ENCODE data around the gene POLDIP3. TPM values are rescaled to one million over a fixed set of nuclear protein-coding genes. Genes with fewer than 3 reads are reported as not detected.
A peak's percentile ranks its signal among the peaks of the same experiment; 100 is the strongest.

Gene POLDIP3
- total and polyA plus RNA-seq, 2 donors (not counting 3 experiments of a cell fraction or from before 2014, with no cell fraction given) = 29.3 to 60.4 TPM

- no peak overlapping the region for H3K27ac ChIP-seq (ENCODE audit: insufficient read depth, low read depth, low read length)
- H2AFZ ChIP-seq (ENCODE audit: low read depth, low read length) = no peak overlapping the region
- H3K9me1 ChIP-seq (replicated peaks; ENCODE audit: control insufficient read depth, extremely low read depth, insufficient read depth, low read length) = no peaks in the 10 kb centered on the region
- peaks cover 8% of the 10 kb centered on the region for H3K79me2 ChIP-seq (ENCODE audit: control insufficient read depth, insufficient read depth, low read length)
- no peak overlapping the region for H3K4me2 ChIP-seq (ENCODE audit: insufficient read depth, low read length)
- H3K9ac ChIP-seq (replicated peaks; ENCODE audit: extremely low read depth, insufficient read depth, low read length) = no peak overlapping the region
- ChIA-PET POLR2A (no interaction called here), CTCF (interaction anchor here (2.3 kb wide), 1 partner anchor 11 kb away, joined by 14 read pairs; no protein-coding TSS in a partner anchor)
- FAIRE-seq = no peak
- intact Hi-C loops (cut with micrococcal nuclease) (no loop called here), dilution Hi-C loops (cut with MboI; ENCODE audit: extremely low pct_ligation_motif_present, low sequenced_read_pairs) (no loop called here)
- peaks cover 12% of the 10 kb centered on the region for H3K4me1 ChIP-seq (ENCODE audit: control insufficient read depth, extremely low read depth, insufficient read depth, low read length)
- TF ChIP-seq, protein P1, sequence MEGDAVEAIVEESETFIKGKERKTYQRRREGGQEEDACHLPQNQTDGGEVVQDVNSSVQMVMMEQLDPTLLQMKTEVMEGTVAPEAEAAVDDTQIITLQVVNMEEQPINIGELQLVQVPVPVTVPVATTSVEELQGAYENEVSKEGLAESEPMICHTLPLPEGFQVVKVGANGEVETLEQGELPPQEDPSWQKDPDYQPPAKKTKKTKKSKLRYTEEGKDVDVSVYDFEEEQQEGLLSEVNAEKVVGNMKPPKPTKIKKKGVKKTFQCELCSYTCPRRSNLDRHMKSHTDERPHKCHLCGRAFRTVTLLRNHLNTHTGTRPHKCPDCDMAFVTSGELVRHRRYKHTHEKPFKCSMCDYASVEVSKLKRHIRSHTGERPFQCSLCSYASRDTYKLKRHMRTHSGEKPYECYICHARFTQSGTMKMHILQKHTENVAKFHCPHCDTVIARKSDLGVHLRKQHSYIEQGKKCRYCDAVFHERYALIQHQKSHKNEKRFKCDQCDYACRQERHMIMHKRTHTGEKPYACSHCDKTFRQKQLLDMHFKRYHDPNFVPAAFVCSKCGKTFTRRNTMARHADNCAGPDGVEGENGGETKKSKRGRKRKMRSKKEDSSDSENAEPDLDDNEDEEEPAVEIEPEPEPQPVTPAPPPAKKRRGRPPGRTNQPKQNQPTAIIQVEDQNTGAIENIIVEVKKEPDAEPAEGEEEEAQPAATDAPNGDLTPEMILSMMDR (IDR thresholded peaks at IDR 0.05; ENCODE audit: extremely low read depth in 1 of 2, insufficient read depth in 1 of 2, low read depth in 1 of 2, low read length in 2 of 2) = peak; percentile 21 to 30
- no peak for TF ChIP-seq POLR2AphosphoS5 (IDR thresholded peaks at IDR 0.05; ENCODE audit: insufficient read depth, low read depth, low read length)
- DNase-seq (ENCODE audit: low read depth, low spot score) = no peak
- peaks cover 23 to 54% of the 10 kb centered on the region in 2 experiments for H3K36me3 ChIP-seq (ENCODE audit: control insufficient read depth in 2 of 2, extremely low read depth in 1 of 2, insufficient read depth in 2 of 2, low read length in 2 of 2)
- no peaks in the 10 kb centered on the region for H4K20me1 ChIP-seq (replicated peaks; ENCODE audit: control insufficient read depth, extremely low read depth, insufficient read depth, low read length)
- H3K4me3 ChIP-seq (replicated peaks in 1 of 3; ENCODE audit: insufficient read depth in 1 of 3, low read depth in 1 of 3, low read length in 3 of 3) = no peak overlapping the region
- no TSS peak for BruUV-seq (replicated peaks)
- H3K9me3 ChIP-seq (replicated peaks; ENCODE audit: control insufficient read depth, insufficient read depth, low read length) = no peaks in the 10 kb centered on the region
- H3K27me3 ChIP-seq (ENCODE audit: control insufficient read depth in 2 of 2, insufficient read depth in 2 of 2, low read length in 2 of 2) = no peaks in the 10 kb centered on the region
These were observed 17.4 kb upstream of the POLDIP3 start for GRCh38 chr22:42632096-42632495.

DNA sequence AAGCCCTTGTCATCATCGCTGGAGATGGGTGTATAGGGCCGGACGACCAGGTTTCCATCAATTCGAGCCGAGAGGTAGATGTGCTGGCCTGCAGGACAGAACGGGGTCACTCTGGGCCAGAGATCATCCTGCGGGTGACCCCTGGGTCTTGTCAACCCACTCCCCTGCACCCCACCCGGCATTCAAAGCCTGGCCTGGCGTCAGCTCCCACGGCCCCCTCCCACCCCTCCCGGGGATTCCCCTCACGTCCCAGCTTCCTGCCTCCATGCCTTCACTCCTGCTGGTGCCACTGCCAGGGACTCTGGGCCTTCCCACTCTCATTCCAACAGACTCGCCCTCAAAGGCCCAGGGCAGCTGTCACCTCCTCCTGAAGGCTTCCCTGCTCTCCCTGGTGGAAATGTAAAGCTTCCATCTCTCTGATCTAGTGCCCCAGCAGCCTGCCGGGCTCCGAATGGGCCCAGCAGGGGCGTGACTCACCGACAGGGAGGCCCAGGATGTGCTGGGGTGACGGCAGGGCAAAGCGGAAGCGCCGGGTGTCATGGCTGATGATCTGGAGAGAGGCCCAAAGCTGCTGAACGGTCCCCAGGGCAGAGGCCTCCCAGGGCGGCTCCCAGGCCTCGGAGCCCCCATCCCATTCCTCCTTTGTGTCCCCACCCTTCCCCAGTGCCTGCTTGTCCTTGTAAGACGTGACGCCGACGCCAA is 16.4 kb upstream of the POLDIP3 start:
- Histone ChIP-seq H3K79me2 (ENCODE audit: control insufficient read depth, insufficient read depth, low read length) (peaks cover 8% of the 10 kb centered on the region), H4K20me1 (replicated peaks; ENCODE audit: control insufficient read depth, extremely low read depth, insufficient read depth, low read length) (no peaks in the 10 kb centered on the region), H3K9ac (replicated peaks; ENCODE audit: extremely low read depth, insufficient read depth, low read length) (no peak overlapping the region), H3K27ac (ENCODE audit: insufficient read depth, low read depth, low read length) (no peak overlapping the region), H2AFZ (ENCODE audit: low read depth, low read length) (no peak overlapping the region), H3K9me3 (replicated peaks; ENCODE audit: control insufficient read depth, insufficient read depth, low read length) (no peaks in the 10 kb centered on the region), H3K4me1 (ENCODE audit: control insufficient read depth, extremely low read depth, insufficient read depth, low read length) (peaks cover 10% of the 10 kb centered on the region), H3K4me3 (replicated peaks in 1 of 3; ENCODE audit: insufficient read depth in 1 of 3, low read depth in 1 of 3, low read length in 3 of 3) (no peak overlapping the region), H3K36me3 (ENCODE audit: control insufficient read depth in 2 of 2, extremely low read depth in 1 of 2, insufficient read depth in 2 of 2, low read length in 2 of 2) (peaks cover 27 to 61% of the 10 kb centered on the region in 2 experiments), H3K4me2 (ENCODE audit: insufficient read depth, low read length) (no peak overlapping the region), H3K27me3 (ENCODE audit: control insufficient read depth in 2 of 2, insufficient read depth in 2 of 2, low read length in 2 of 2) (no peaks in the 10 kb centered on the region), H3K9me1 (replicated peaks; ENCODE audit: control insufficient read depth, extremely low read depth, insufficient read depth, low read length) (no peaks in the 10 kb centered on the region)
- BruUV-seq (replicated peaks) = no TSS peak
- TF ChIP-seq MYC (IDR thresholded peaks at IDR 0.05; ENCODE audit: low read depth, low read length) (no peak), EZH2 (IDR thresholded peaks at IDR 0.05; ENCODE audit: borderline replicate concordance, low read depth, low read length, severe bottlenecking) (no peak), FOS (IDR thresholded peaks at IDR 0.05; ENCODE audit: borderline replicate concordance, insufficient read depth, low read length) (no peak), POLR2AphosphoS5 (IDR thresholded peaks at IDR 0.05; ENCODE audit: insufficient read depth, low read depth, low read length) (no peak), JUN (IDR thresholded peaks at IDR 0.05; ENCODE audit: borderline replicate concordance, insufficient read depth, insufficient read length, low read depth) (no peak), GATA2 (IDR thresholded peaks at IDR 0.05; ENCODE audit: insufficient read depth, insufficient read length, low read depth, low read length) (no peak), POLR2A (IDR thresholded peaks at IDR 0.05; ENCODE audit: low read depth, low read length) (no peak)
- TF ChIP-seq, protein P1 (IDR thresholded peaks at IDR 0.05; ENCODE audit: extremely low read depth in 1 of 2, insufficient read depth in 1 of 2, low read depth in 1 of 2, low read length in 2 of 2) = no peak
- ChIA-PET CTCF (interaction anchor here (2.3 kb wide), 1 partner anchor 10 kb away, joined by 14 read pairs; no protein-coding TSS in a partner anchor), POLR2A (no interaction called here)
- DNase-seq (ENCODE audit: low read depth, low spot score) (no peak), FAIRE-seq (no peak)
- intact Hi-C loops (cut with micrococcal nuclease) = no loop called here
- dilution Hi-C loops (cut with MboI; ENCODE audit: extremely low pct_ligation_motif_present, low sequenced_read_pairs) = no loop called here
